ENCODE results near the gene HINT3. TPM values are rescaled to one million over a fixed set of nuclear protein-coding genes. Genes with fewer than 3 reads are reported as not detected.
A peak's percentile ranks its signal among the peaks of the same experiment; 100 is the strongest.

Gene HINT3
- total and polyA plus RNA-seq, 2 of the 13 experiments (the other 11 are each of a cell fraction or from before 2014, with no cell fraction given): 3.1 to 22.8 TPM

DNA sequence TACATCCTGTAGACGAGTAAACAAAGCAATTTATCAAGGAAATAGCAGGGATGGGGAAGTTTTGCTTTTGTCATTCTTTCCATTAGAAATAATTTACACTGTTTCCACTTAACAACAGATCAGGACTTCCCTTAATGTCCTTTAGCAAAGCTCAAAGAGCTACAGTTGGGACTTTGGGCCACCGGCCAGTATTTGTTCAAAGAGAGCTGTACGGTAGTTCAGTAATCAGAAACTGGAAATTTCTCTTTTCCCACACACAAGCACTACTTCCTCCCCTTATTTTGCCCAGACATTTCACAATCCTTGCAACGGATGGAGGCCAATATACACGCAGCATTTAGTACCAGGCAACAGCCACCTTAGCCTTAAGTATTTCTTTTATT, 12.1 kb upstream of the HINT3 start (continued):
- TF ChIP-seq ZNF143 (CRISPR knock-in tag; IDR thresholded peaks at IDR 0.05) (no peak), ZNF879 (CRISPR knock-in tag; IDR thresholded peaks at IDR 0.05) (no peak), ZNF251 (CRISPR knock-in tag; IDR thresholded peaks at IDR 0.05) (no peak), CREM (IDR thresholded peaks at IDR 0.05) (peak; percentile 82), CREM (CRISPR knock-in tag; IDR thresholded peaks at IDR 0.05) (no peak), KLF12 (CRISPR knock-in tag; IDR thresholded peaks at IDR 0.05; ENCODE audit: borderline replicate concordance) (no peak), NFKBIZ (CRISPR knock-in tag; IDR thresholded peaks at IDR 0.05) (peak; percentile 85; the same call in 1 of the 2 replicates), NCOA2 (CRISPR knock-in tag; IDR thresholded peaks at IDR 0.05) (peak; percentile 90), ZBTB21 (CRISPR knock-in tag; IDR thresholded peaks at IDR 0.05) (no peak; the same call in 1 of the 2 replicates)
- TF ChIP-seq, protein P1, sequence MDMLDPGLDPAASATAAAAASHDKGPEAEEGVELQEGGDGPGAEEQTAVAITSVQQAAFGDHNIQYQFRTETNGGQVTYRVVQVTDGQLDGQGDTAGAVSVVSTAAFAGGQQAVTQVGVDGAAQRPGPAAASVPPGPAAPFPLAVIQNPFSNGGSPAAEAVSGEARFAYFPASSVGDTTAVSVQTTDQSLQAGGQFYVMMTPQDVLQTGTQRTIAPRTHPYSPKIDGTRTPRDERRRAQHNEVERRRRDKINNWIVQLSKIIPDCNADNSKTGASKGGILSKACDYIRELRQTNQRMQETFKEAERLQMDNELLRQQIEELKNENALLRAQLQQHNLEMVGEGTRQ (IDR thresholded peaks at IDR 0.05; ENCODE audit: low read depth, low read length): no peak
- TF ChIP-seq, protein P1 (CRISPR knock-in tag; IDR thresholded peaks at IDR 0.05; ENCODE audit: borderline replicate concordance): no peak
- TF ChIP-seq, protein P2, sequence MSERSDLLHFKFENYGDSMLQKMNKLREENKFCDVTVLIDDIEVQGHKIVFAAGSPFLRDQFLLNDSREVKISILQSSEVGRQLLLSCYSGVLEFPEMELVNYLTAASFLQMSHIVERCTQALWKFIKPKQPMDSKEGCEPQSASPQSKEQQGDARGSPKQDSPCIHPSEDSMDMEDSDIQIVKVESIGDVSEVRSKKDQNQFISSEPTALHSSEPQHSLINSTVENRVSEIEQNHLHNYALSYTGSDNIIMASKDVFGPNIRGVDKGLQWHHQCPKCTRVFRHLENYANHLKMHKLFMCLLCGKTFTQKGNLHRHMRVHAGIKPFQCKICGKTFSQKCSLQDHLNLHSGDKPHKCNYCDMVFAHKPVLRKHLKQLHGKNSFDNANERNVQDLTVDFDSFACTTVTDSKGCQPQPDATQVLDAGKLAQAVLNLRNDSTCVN (CRISPR knock-in tag; IDR thresholded peaks at IDR 0.05; ENCODE audit: borderline replicate concordance): no peak
- TF ChIP-seq, protein P3, sequence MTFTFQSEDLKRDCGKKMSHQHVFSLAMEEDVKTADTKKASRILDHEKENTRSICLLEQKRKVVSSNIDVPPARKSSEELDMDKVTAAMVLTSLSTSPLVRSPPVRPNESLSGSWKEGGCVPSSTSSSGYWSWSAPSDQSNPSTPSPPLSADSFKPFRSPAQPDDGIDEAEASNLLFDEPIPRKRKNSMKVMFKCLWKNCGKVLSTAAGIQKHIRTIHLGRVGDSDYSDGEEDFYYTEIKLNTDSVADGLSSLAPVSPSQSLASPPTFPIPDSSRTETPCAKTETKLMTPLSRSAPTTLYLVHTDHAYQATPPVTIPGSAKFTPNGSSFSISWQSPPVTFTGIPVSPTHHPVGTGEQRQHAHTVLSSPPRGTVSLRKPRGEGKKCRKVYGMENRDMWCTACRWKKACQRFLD (CRISPR knock-in tag; IDR thresholded peaks at IDR 0.05; ENCODE audit: borderline replicate concordance): no peak
- TF ChIP-seq, protein P4, sequence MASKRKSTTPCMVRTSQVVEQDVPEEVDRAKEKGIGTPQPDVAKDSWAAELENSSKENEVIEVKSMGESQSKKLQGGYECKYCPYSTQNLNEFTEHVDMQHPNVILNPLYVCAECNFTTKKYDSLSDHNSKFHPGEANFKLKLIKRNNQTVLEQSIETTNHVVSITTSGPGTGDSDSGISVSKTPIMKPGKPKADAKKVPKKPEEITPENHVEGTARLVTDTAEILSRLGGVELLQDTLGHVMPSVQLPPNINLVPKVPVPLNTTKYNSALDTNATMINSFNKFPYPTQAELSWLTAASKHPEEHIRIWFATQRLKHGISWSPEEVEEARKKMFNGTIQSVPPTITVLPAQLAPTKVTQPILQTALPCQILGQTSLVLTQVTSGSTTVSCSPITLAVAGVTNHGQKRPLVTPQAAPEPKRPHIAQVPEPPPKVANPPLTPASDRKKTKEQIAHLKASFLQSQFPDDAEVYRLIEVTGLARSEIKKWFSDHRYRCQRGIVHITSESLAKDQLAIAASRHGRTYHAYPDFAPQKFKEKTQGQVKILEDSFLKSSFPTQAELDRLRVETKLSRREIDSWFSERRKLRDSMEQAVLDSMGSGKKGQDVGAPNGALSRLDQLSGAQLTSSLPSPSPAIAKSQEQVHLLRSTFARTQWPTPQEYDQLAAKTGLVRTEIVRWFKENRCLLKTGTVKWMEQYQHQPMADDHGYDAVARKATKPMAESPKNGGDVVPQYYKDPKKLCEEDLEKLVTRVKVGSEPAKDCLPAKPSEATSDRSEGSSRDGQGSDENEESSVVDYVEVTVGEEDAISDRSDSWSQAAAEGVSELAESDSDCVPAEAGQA (IDR thresholded peaks at IDR 0.05; ENCODE audit: low read depth): no peak
- TF ChIP-seq, protein P4 (CRISPR knock-in tag; IDR thresholded peaks at IDR 0.05; ENCODE audit: borderline replicate concordance): no peak
- TF ChIP-seq, protein P5, sequence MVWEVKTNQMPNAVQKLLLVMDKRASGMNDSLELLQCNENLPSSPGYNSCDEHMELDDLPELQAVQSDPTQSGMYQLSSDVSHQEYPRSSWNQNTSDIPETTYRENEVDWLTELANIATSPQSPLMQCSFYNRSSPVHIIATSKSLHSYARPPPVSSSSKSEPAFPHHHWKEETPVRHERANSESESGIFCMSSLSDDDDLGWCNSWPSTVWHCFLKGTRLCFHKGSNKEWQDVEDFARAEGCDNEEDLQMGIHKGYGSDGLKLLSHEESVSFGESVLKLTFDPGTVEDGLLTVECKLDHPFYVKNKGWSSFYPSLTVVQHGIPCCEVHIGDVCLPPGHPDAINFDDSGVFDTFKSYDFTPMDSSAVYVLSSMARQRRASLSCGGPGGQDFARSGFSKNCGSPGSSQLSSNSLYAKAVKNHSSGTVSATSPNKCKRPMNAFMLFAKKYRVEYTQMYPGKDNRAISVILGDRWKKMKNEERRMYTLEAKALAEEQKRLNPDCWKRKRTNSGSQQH (CRISPR knock-in tag; IDR thresholded peaks at IDR 0.05; ENCODE audit: low read depth): no peak
- TF ChIP-seq, protein P6, sequence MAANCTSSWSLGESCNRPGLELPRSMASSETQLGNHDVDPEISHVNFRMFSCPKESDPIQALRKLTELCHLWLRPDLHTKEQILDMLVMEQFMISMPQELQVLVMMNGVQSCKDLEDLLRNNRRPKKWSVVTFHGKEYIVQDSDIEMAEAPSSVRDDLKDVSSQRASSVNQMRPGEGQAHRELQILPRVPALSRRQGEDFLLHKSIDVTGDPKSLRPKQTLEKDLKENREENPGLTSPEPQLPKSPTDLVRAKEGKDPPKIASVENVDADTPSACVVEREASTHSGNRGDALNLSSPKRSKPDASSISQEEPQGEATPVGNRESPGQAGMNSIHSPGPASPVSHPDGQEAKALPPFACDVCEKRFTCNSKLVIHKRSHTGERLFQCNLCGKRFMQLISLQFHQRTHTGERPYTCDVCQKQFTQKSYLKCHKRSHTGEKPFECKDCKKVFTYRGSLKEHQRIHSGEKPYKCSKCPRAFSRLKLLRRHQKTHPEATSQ (CRISPR knock-in tag; IDR thresholded peaks at IDR 0.05; ENCODE audit: borderline replicate concordance): peak; percentile 99; the same call in 1 of the 2 replicates
